Body of pancreas (tissue), 4 donors: ENCODE results near the gene TRIM46.
"Not testable (repeated sequence)": the region's sequence is repeated elsewhere in the genome, so short reads cannot be mapped to it uniquely, and the experiment has no call there.

Experiments used
- CTCF ChIP-seq, 7 experiments: fragments of 450-650 bp in 4 of 7; fragments of 200-600 bp in 3 of 7; sonication (generic) in 3 of 7; IDR thresholded peaks; one replicate each; pipeline ENCODE4 v1.5.1; 2016 to 2019; ENCODE audit warnings: antibody characterized with exemption in 7 of 7
- POLR2A ChIP-seq, 3 donors: fragments of 450-650 bp; IDR thresholded peaks; one replicate each; pipeline ENCODE4 v1.6.1; 2016; ENCODE audit warnings: antibody characterized with exemption in 3 of 3, mild to moderate bottlenecking in 2 of 3

- not testable (repeated sequence) for TF ChIP-seq POLR2A, CTCF (IDR thresholded peaks at IDR 0.05)
Measured at GRCh38 chr1:155189926-155190325, 16.3 kb downstream of the TRIM46 start.
